ENCODE data around the gene PLOD3. TPM values are rescaled to one million over a fixed set of nuclear protein-coding genes. Genes with fewer than 3 reads are reported as not detected.

The PLOD3 gene
- total and polyA plus RNA-seq, 2 of the 8 experiments (the other 6 are each of a cell fraction or from before 2014, with no cell fraction given) = 28.4 to 47.2 TPM

- peak; percentile 81; the same call in 1 of the 2 replicates for TF ChIP-seq MAX (IDR thresholded peaks at IDR 0.05)
- 0 out of 4 replicates have a peak, but pooled peaks of 1 of the 2 experiments have one; percentile 3 for TF ChIP-seq HDAC2 (IDR thresholded peaks at IDR 0.05; ENCODE audit: borderline replicate concordance in 1 of 2, low read depth in 2 of 2, low read length in 2 of 2)
Measured at GRCh38 chr7:101216001-101216859, 1.2 kb downstream of the PLOD3 start (continued).
